ENCODE measurements around the gene PXK. TPM values are rescaled to one million over a fixed set of nuclear protein-coding genes. Genes with fewer than 3 reads are reported as not detected.

Gene PXK
- polyA plus RNA-seq, 1 donor = 17.2 TPM

DNA sequence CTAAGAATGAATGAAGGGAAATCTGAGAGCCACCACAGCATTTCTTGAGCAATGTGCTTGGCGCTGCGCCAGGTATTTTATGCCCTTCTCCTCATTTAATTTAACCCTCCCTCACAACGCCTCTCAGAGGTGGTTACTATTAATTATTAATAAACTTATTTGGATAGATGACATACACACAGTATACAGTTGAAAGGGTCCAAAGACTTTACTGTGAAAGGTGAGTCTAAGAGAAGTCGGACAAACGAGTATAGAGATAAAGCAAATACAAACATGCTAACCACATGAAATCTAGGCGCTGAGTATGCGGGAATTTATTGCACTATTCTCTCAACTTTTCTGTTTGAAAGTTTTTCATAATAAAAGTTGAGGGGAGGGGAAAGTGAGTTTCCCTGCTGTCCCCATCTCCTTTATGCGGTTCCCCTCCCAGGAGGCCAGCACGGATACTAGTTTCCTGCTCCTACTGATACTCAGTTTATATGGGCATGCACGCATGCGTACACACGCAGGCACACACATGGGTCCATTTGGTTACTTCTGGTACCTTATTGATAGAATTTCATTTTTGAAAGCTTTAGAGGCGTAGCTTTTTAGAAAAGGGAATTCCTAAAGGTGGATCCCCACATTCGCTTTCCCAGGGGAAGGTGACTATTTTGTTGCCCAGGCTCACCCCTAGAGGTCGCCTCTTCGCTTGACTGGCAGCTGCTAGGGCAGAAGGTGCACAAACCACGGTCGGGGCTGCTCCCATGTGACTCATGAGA is 130.7 kb downstream of the PXK start:
- H3K4me1 ChIP-seq (ENCODE audit: control insufficient read depth, insufficient read depth, low read length) = peaks cover 12% of the 10 kb centered on the region
- no peaks in the 10 kb centered on the region for H3K27me3 ChIP-seq (ENCODE audit: control insufficient read depth, insufficient read depth, low read length)
- no peaks in the 10 kb centered on the region for H3K9me3 ChIP-seq (ENCODE audit: control insufficient read depth, low read depth, low read length)
- no peaks in the 10 kb centered on the region for H3K36me3 ChIP-seq (ENCODE audit: control insufficient read depth, insufficient read depth, low read length)
- peak overlapping the region; percentile 13 for H3K4me3 ChIP-seq (ENCODE audit: low read length)
- H3K27ac ChIP-seq (ENCODE audit: low read length) = peak overlapping the region; percentile 64
- DNase-seq = peak; percentile 54 to 82
- 32% methylated on average over 3 of the region's 18 CpGs for WGBS (ENCODE audit: insufficient coverage, low lambda C conversion rate)

DNA sequence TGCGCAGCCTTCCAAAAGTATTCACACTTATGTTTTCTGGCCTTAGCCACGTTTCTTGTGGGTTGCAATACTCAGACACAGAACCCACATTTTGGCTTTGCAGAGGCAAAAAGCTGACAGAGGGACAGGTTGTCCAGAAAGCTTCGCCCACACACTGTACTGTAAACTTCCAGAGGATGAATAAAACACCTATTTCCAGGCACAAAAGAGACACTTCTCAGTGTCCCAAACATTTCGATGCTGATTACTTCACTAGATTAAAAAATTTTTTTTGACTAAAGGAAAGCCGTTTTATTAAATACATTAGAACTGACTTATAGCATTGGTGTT is 131.2 kb downstream of the PXK start:
- WGBS (ENCODE audit: insufficient coverage, low lambda C conversion rate) = 60% methylated on average over 1 of the region's 5 CpGs
- H3K36me3 ChIP-seq (ENCODE audit: control insufficient read depth, insufficient read depth, low read length) = no peaks in the 10 kb centered on the region
- H3K4me1 ChIP-seq (ENCODE audit: control insufficient read depth, insufficient read depth, low read length) = peaks cover 12% of the 10 kb centered on the region
- DNase-seq = no peak
- H3K27me3 ChIP-seq (ENCODE audit: control insufficient read depth, insufficient read depth, low read length) = no peaks in the 10 kb centered on the region
- no peak overlapping the region for H3K27ac ChIP-seq (ENCODE audit: low read length)
- no peak overlapping the region for H3K4me3 ChIP-seq (ENCODE audit: low read length)
- H3K9me3 ChIP-seq (ENCODE audit: control insufficient read depth, low read depth, low read length) = no peaks in the 10 kb centered on the region

DNA sequence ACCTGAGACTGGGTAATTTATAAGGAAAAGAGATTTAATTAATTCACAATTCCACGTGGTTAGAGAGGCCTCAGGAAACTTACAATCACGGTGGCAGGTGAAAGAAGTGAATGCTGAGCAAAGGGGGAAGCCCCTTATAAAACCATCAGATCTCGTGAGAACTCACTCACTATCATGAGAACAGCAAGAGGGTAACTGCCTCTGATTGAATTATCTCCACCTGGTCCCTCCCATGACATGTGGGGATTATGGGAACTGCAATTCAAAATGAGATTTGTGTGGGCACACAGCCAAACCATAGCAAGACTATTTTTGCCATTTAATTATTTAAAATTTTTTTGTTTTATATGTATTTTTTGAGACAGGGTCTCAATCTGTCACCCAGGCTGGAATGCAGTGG is 132.2 kb downstream of the PXK start:
- 92% methylated on average over 2 of the region's 3 CpGs for WGBS (ENCODE audit: insufficient coverage, low lambda C conversion rate)
- Histone ChIP-seq H3K4me3 (ENCODE audit: low read length) (no peak overlapping the region), H3K4me1 (ENCODE audit: control insufficient read depth, insufficient read depth, low read length) (peaks cover 14% of the 10 kb centered on the region), H3K27ac (ENCODE audit: low read length) (no peak overlapping the region), H3K9me3 (ENCODE audit: control insufficient read depth, low read depth, low read length) (no peaks in the 10 kb centered on the region), H3K27me3 (ENCODE audit: control insufficient read depth, insufficient read depth, low read length) (no peaks in the 10 kb centered on the region), H3K36me3 (ENCODE audit: control insufficient read depth, insufficient read depth, low read length) (no peaks in the 10 kb centered on the region)
- no peak for DNase-seq

DNA sequence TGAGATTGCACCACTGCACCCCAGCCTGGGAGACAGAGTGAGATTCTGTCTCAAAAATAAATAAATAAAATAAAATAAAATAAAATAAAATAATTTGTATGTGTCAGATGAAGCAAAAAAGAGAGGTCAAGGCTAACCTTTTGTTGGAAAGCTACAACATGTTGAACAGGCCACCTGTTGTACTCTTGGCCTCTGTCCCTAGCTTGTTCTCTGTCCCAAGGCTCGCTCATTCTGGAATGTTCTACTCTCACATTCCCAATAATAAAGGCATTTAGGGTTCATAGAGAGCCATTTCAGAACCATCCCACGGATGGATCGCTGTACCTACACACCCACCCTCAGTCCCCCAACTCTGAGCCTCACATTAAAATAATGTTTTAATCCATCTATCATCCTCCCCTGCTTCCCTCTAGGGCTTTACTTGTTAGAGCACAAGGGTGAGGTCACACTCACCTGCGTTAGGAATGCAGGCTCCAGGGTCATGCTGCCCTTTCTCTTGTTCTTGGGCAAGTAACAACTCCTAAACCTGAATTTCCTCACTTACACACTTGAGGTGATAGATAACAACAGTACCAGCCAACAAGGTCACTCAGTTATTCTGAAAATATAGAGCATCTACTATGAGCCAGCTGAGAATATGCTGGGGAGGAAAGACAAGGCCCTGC is 134.3 kb downstream of the PXK start:
- WGBS (ENCODE audit: insufficient coverage, low lambda C conversion rate) = 100% methylated on average over 1 of the region's 4 CpGs
- Histone ChIP-seq H3K4me1 (ENCODE audit: control insufficient read depth, insufficient read depth, low read length) (peaks cover 34% of the 10 kb centered on the region), H3K4me3 (ENCODE audit: low read length) (no peak overlapping the region), H3K9me3 (ENCODE audit: control insufficient read depth, low read depth, low read length) (no peaks in the 10 kb centered on the region), H3K27me3 (ENCODE audit: control insufficient read depth, insufficient read depth, low read length) (no peaks in the 10 kb centered on the region), H3K27ac (ENCODE audit: low read length) (no peak overlapping the region), H3K36me3 (ENCODE audit: control insufficient read depth, insufficient read depth, low read length) (no peaks in the 10 kb centered on the region)
- no peak for DNase-seq

DNA sequence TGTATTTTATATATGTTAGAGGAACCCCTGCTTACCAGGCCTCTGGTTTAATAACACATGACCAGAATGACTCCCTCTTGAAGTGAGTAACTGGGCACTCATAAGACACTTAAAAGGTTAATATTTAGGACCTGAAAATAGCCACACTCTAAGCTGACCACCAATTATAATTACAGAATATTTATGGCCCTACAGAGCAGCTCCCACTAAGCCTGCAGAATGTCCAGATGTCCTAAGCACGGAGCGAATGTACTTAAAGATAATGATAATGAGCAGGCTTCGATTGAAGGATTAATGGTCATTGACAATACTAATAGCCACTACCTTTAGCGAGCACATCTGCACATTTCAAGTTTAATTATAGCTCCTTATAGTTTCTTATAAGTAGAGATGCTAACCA is 136.4 kb downstream of the PXK start:
- WGBS (ENCODE audit: insufficient coverage, low lambda C conversion rate) = no CpG with 5 or more reads among the region's 4 CpGs
- no peak overlapping the region for H3K27ac ChIP-seq (ENCODE audit: low read length)
- no peak for DNase-seq

DNA sequence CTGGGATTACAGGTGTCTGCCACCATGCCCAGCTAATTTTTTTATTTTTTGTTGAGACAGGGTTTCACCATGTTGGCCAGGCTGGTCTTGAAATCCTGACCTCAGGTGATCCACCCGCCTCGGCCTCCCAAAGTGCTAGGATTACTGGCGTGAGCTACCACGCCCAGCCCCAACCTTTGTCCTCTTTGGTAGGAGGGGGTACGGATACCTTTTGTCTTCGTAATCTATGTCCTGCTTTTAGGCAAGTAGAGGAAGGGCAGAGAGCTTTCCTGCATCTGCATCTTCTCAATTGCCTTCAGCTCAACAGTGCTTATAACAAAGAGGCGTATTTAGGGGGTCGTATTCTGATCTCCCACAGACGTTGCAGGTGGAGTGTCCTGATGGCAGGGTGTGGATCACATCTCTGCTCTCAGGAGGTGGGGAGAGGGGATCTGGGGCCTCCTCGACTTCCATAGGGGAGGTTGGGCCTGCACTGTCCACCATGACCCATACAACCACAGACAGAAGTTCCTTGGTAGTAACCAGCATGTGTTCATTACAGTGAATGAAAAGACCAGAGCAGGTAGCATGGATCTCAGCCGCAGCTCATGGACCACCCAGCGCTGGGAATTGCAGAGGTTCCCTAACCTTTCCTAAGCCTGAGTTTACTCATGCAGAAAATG is 137.8 kb downstream of the PXK start:
- WGBS (ENCODE audit: insufficient coverage, low lambda C conversion rate) = no CpG with 5 or more reads among the region's 12 CpGs
- Histone ChIP-seq H3K27me3 (ENCODE audit: control insufficient read depth, insufficient read depth, low read length) (no peaks in the 10 kb centered on the region), H3K27ac (ENCODE audit: low read length) (peak overlapping the region; percentile 76), H3K36me3 (ENCODE audit: control insufficient read depth, insufficient read depth, low read length) (no peaks in the 10 kb centered on the region), H3K4me1 (ENCODE audit: control insufficient read depth, insufficient read depth, low read length) (peaks cover 25% of the 10 kb centered on the region), H3K4me3 (ENCODE audit: low read length) (no peak overlapping the region), H3K9me3 (ENCODE audit: control insufficient read depth, low read depth, low read length) (no peaks in the 10 kb centered on the region)
- DNase-seq = no peak

More for the DNA sequence above, 136.4 kb downstream of the PXK start:
- peaks cover 25% of the 10 kb centered on the region for H3K4me1 ChIP-seq (ENCODE audit: control insufficient read depth, insufficient read depth, low read length)
- no peak overlapping the region for H3K4me3 ChIP-seq (ENCODE audit: low read length)
- H3K9me3 ChIP-seq (ENCODE audit: control insufficient read depth, low read depth, low read length) = no peaks in the 10 kb centered on the region
- H3K27me3 ChIP-seq (ENCODE audit: control insufficient read depth, insufficient read depth, low read length) = no peaks in the 10 kb centered on the region
- no peaks in the 10 kb centered on the region for H3K36me3 ChIP-seq (ENCODE audit: control insufficient read depth, insufficient read depth, low read length)

DNA sequence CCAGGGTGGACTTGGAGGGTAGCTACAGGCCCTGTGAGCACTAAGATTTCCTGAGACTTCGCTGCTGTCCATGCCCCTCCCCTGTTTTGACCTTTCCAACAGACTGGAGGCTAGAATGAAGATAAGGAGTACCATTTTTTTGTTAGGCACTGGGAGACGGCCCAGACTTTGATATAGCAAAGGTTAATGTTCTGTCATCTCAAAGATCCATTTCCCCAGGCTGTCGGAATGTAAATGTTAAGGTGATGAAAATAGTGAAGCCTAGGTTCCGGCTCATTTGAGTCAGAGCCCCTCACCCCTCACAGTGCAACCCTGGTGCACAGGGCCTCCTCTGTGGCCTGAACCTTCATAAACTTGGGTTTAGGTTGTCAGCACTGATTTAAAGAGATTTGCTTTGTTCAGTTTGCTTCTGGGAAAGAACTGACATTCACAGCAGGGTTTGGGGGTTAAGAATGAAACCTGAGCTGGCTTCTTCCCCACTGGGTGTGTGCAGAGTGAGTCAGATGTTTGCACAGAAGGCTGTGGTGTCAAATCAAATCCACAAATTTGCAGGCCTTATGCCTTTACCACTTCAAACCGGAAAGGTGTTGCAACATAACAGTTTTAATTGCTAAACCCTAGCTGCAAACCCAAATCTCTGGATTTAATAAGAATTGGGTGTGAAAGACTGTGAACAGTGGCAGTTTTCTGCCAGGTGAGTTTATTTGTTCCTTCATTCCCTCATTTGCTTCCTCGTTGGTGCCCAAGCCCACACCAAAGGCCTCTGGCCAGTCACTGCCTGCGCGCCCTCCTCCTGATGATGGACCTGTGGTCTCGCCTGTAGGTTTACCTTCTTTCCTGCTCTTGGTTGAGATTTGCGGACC is 138.6 kb downstream of the PXK start:
- Histone ChIP-seq H3K27ac (ENCODE audit: low read length) (peak overlapping the region; percentile 76), H3K27me3 (ENCODE audit: control insufficient read depth, insufficient read depth, low read length) (no peaks in the 10 kb centered on the region), H3K36me3 (ENCODE audit: control insufficient read depth, insufficient read depth, low read length) (no peaks in the 10 kb centered on the region), H3K4me1 (ENCODE audit: control insufficient read depth, insufficient read depth, low read length) (peaks cover 25% of the 10 kb centered on the region), H3K9me3 (ENCODE audit: control insufficient read depth, low read depth, low read length) (no peaks in the 10 kb centered on the region), H3K4me3 (ENCODE audit: low read length) (no peak overlapping the region)
- peak; percentile 70 to 84 for DNase-seq
- no CpG with 5 or more reads among the region's 10 CpGs for WGBS (ENCODE audit: insufficient coverage, low lambda C conversion rate)

DNA sequence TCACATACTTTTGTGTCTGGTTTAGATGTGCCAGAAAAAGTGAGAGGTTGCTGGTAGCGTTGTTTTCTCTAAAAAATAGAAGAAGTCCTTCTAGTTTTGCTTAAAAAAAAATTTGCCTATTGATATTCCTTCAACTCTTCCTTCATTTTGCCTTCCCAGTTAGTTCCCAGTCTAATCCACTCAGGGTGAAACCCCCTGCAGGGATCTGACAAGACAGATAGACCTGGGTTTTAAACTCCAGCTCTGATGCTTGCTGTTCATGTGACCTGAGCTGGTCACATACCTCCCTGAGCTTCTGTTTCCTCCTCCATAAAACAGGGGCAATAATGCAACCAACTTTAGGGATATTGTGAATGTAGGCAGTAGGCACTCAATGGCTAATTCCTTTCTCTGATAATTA is 140.6 kb downstream of the PXK start:
- WGBS (ENCODE audit: insufficient coverage, low lambda C conversion rate) = 100% methylated on average over 1 of the region's 1 CpG
- Histone ChIP-seq H3K27ac (ENCODE audit: low read length) (no peak overlapping the region), H3K4me1 (ENCODE audit: control insufficient read depth, insufficient read depth, low read length) (peaks cover 25% of the 10 kb centered on the region), H3K9me3 (ENCODE audit: control insufficient read depth, low read depth, low read length) (no peaks in the 10 kb centered on the region), H3K36me3 (ENCODE audit: control insufficient read depth, insufficient read depth, low read length) (no peaks in the 10 kb centered on the region), H3K4me3 (ENCODE audit: low read length) (no peak overlapping the region), H3K27me3 (ENCODE audit: control insufficient read depth, insufficient read depth, low read length) (no peaks in the 10 kb centered on the region)
- no peak for DNase-seq

DNA sequence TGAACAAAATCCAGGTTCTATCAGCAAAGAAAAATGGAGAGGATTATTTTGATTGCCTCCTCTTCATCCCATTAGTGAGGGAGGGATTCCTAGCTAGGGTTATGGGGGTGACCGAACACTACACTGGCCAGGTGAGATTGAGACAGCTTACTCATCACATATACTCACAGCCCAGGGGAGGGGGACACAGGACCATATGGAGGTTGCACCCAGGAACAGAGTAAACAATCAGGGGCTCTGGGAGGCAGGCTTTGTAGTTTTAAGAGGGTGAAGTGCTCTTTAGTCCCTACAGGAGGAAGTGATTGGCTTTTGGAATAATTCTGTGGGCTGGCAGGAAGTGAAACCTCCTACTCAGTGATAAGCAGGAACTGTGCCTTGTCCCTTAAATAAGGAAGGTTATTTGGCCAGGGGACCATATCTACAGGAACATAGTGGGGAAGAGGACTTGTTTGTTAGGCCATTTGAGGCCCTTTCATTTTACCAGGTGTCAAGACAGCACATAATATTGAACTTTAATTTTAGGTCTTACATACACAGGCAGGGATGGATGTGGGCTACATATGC is 141.7 kb downstream of the PXK start:
- Histone ChIP-seq H3K27me3 (ENCODE audit: control insufficient read depth, insufficient read depth, low read length) (no peaks in the 10 kb centered on the region), H3K27ac (ENCODE audit: low read length) (no peak overlapping the region), H3K9me3 (ENCODE audit: control insufficient read depth, low read depth, low read length) (no peaks in the 10 kb centered on the region), H3K4me1 (ENCODE audit: control insufficient read depth, insufficient read depth, low read length) (peaks cover 25% of the 10 kb centered on the region), H3K4me3 (ENCODE audit: low read length) (no peak overlapping the region), H3K36me3 (ENCODE audit: control insufficient read depth, insufficient read depth, low read length) (no peaks in the 10 kb centered on the region)
- WGBS (ENCODE audit: insufficient coverage, low lambda C conversion rate) = no CpG with 5 or more reads among the region's 1 CpG
- no peak for DNase-seq
